Activated CD8-positive, alpha-beta memory T cell treated with anti-CD3 and anti-CD28 coated beads for 1 hour (primary cell): ENCODE measurements around the gene HAO2.
"Not testable (repeated sequence)": the region's sequence is repeated elsewhere in the genome, so short reads cannot be mapped to it uniquely, and the experiment has no call there.

Source experiments
- DNase-seq, 2 donors: peaks; one replicate each; pipeline ENCODE4 v3.0.0-alpha.2; 2020; ENCODE audit warnings: low read depth in 1 of 2; ENCODE audit errors: extremely low read depth in 1 of 2

Gene HAO2

DNA sequence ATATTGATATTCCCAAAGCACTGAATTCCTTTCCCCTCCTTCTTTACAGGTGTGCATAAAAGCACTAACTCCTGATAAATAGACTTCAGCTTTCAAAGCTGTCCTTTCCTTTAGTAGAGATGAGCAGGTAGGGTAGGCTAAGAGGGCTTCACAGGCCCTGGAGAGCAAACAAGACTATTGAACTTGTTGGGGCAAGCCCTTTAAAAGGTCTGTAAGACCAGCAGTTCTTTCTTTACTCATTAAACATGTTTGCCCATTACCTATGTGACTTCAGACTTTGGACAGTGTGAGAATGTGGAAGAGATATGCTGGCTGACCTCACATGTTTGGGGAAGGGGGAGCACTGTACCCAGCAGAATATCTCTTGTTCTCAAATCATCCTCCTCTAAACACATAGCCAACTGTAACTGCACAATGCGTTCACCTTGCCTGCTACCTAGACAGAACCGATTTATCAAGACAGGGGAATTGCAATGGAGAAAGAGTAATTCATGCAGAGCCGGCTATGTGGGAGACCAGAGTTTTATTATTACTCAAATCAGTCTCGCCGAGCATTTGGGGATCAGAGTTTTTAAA, 27.1 kb upstream of the HAO2 start:
- no peak for DNase-seq

DNA sequence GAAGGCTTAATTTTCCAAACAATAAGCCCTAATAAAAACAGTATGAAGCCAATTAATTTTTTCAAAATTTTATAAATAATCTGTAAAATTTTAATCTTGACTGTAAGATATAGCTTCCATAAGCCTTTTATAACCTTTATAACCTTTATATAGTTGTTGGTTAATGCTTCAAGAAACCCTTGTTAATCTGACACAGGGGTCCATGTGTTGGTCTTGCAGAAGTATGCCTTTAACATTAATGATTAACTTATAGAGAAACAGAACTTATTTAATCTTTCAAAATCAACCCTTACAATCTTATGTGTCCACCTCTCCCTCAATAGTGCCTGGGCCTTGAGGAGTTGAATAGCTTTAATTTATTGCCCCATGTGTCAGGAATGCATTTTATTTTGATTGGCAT, 23.2 kb upstream of the HAO2 start:
- DNase-seq = no peak

DNA sequence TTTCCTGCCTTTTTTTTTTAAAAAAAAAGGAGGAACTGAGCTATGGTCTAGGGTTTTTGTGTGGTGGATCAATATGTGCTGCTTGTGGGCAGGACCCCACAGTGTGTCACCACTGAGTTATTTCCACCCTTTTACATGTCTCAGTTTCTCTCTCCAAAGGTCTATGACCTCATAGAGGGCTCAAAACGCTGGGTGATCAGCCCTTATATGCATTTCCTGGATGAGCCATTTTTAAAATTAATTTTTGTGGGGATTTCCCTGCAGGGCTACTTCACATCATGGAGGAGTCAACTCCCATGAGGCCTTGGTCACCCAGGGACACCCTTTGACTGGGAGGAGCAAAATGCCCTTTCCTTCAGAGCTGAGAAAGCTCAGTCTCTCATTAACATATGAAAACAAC, 20.7 kb upstream of the HAO2 start:
- no peak for DNase-seq

DNA sequence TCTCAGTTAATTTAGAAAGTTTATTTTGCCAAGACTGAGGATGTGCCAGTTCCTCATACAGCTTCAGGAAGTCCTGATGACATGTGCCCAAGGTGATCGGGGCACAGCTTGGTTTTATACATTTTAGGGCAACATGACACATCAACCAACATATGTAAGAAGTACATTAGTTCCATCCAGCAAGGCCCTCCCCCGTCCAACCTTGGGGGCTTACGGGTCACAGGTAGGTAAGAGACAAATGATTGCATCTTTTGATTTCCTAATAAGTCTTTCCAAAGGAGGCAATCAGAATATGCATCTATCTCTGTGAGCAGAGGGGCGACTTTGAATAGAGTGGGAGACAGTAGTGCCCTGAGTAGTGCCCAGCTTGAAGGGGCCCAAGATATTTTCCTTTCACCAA, 19.6 kb upstream of the HAO2 start:
- no peak for DNase-seq

DNA sequence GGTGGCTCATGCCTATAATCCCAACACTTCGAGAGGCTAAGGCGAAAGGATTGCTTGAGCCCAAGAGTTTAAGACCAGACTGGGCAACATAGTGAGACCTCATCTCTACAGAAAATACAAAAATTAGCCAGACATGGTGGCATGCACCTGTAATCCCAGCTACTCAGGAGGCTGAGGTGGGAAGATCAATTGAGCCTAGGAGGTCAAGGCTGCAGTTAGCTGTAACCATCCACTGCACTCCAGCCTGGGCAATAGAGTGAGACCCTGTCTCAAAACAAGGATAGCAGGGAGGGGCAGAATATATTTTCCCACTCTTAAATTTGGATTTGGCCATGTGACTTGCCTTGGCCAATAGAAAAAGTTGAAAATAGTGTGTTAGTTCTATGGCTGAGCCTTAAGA, 17.7 kb upstream of the HAO2 start:
- DNase-seq = not testable (repeated sequence)

DNA sequence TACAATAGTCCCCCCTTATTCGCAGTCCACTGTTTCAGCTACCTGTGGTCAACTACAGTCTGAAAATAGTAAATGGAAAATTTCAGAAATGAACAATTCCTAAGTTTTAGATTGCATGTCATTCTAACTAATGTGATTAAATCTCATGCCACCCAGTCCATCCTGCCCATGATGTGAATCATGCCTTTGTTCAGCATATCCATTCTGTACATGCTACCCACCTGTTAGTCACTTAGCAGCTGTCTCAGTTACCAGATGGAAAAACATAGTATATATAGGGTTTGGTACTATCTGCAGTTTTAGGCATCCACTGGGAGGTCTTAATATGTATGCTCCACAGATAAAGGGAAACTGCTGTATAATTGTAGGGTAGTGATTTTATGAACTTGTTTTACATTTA, 16.6 kb upstream of the HAO2 start:
- DNase-seq = no peak

DNA sequence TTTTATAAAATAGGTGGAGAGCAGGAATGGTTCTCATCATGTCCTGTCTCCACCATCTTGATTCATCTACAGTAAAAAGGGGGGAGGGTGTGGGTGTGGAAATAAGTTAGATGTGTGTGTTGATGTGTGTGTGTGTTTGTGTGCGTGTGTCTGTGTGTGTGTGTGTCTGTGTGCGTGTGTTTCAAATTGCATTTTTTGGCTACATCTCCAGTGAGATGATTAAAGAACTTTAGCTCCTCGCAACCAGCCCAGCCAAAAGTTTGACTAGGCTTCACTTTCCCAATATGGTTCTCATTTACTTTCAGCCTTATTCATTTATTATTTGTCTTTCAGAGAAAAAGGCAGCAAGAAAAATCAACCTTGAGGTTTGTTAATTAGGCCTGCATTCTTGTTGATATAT, 14.7 kb upstream of the HAO2 start:
- DNase-seq = no peak

DNA sequence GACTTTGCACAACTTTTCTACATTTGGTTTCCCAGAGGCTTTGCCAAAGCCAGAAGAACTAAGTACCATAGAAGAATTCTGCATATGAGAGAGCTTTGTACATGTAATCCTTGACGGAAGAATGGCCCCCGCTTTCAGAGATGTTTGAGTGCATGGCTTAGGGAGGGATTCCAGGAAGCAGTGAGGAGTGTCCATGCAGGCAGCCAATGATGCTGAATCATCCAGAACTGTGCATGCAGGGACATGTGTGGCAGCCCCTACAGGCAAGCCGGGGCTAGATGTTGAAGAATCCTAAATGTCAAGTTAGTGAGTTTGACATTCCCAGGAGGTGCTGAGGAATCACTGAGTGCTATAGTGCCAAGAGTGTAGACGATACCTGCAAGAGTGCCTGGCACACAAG, 9.9 kb upstream of the HAO2 start:
- DNase-seq = no peak

DNA sequence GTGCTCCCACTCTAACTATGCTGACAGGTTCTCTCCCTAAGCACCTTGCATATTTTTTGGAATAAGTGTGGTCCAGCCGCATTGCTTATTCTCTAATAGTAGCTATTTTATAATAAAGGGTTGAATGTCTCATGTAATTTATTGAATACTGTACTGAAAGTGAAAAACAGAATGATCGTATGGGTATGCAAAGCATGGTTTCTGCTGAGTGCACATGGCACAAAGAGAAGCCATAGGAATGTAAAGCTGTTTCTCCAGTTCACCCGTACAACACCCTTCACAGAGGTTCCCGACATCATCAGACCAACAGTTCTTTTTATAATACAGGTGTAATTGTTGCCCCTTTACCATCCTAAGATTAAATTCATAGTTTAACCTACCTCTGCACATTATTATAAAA, 8.9 kb upstream of the HAO2 start:
- DNase-seq = no peak

DNA sequence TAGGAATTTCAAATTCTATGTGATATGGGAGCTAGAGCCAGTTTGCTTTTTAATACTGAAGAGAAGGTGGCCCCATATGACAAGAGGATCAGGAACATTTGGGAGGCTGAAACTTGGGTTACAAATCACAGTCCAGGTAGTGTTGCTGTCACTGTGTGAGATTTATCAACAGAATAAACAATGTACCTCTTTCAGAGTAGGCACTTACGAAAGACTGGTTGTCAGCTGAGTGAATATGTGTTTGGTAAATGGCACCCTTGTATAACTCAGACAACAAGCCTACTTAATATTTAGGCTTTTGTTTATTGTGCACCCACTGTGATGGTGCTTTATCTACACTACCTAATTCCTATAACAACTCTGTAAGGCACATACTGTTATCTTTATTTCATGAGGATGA, 7.4 kb upstream of the HAO2 start:
- DNase-seq = no peak

DNA sequence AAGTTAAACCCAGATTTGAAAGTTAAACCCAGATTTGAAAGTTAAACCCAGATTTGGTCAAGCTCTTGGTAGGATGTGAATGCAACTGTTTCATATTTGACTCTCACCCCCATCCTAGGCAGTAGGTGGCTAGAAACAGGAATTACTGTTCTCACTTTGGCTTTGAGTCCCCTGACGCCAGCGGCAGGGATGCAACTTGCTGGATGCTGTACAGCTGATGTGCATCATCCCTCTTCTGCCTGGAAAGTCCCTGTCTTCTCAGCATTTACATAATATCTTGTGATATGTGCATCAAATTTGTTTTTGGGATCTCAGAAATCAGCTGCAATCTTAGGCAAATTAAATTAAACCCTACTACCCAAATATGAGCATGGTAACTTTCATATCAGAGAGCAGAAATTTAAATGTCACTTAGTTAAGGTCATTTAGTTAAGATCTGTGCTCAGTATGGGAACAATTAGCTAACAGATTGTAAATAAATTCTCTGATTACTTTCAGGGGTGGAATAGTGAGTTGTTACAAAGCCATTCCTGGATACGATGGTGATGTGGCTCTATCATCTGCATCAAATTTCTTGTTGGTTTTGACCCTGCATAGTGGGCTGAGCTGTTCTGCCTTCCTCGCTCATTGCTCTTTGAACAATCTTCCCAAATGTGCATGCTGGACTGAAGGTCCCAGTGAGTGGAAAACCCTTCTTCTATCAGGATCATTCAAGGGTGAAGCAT, 6.8 kb upstream of the HAO2 start:
- DNase-seq = no peak

DNA sequence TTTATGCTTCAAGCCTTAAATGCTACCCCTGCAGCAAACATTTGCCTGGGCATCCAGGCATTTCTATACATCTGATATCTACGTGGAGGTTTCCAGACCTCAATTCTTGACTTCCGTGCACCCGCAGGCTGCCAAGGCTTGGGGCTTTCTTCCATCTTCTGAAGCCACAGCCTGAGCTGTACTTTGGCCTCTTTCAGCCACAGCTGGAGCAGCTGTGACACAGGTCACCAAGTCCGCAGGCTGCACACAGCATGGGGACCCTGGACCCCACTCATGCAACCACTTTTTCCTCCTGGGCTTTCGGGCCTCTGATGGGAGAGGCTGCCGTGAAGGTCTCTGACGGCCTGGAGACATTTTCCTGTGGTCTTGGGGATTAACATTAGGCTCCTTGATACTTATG, 5.4 kb upstream of the HAO2 start:
- no peak for DNase-seq

DNA sequence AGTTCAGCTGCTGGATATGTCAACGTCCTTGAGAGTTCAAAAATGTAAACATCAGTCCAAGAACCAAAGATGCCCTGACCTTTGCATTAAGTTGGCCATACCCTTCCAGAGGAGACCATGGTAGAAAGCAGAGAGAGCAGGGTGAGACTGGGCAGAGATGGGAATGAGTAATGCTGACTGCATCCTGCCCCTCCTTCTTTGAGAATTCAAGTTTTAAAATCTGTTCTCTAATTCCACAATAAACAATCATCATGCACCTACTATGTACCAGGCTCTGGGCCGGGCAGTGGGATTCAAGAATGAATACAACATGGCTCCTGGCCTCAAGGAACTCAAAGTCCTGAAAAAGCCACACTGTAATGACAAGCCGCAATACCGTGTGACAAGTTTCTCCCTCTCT, 3.9 kb upstream of the HAO2 start:
- DNase-seq = no peak

DNA sequence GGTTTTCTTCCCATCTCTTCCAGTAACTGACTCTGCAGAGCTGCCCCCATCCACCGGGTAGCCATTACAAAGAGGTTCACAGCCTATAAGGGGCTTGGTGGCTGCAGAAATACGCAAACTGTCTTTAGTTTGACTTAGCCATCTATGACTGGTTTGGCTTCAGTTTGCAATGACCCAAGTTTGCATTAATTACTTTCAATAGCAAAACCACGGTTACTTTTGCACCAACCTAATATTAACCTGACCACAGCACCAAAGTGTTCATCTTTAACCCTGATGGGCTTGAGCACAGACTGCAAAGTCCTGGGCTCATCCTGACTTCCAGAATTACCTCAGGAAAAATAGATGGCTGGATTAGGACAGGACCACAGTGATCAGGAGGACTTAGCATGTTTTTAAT, 2.2 kb upstream of the HAO2 start:
- DNase-seq = no peak

DNA sequence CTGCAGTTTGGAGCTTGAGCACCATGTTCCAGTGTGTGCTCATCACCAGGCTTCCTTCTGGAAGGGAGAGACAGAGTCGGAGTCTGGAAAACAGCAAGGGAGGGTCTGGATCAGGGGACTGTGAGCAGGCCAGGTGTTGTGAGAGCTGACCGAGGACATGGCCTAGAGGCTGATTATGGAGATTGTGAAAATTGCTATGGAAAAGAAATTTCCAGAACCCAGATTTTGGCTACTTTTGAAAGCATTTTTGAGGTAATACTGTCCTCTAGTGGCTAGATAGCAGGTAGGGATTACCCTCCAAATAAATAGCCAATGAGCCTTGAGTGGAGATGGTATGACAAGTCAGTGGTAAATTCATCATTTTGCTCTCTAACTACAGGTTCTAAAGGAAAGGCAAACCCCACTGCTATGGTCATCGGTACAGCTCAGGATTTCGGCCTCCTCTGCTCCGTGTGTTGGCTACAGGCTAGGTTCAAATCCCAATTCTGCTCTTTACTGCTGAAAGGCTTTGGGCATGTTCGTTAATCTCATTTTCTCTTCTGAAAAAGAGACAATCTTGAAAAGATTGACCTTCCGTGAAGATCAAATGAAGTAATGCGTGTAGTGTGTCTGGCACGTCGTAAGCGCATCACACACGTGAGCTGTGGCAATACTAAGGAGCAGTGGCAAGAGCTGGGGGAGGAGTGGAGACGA, 1.0 kb upstream of the HAO2 start:
- no peak for DNase-seq

DNA sequence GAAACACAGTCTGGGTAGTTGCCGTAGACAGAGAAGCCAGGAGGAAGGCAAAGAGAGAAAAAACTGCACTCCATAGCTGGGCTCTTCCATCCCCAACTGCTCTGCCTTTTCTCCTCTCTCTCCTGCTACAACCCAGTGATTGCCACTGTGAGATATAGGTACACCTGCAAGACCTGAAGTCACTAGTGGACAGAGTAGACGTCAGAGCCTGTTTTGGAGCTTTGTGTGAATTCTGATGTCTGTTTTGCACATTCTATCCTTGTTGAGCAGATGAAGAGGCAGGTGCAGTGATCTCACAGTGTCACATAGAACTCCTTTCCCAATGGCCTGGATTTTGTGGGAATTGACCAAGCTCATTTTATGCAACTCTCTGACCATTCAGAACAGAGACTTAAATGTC, 2.2 kb downstream of the HAO2 start:
- DNase-seq = no peak

DNA sequence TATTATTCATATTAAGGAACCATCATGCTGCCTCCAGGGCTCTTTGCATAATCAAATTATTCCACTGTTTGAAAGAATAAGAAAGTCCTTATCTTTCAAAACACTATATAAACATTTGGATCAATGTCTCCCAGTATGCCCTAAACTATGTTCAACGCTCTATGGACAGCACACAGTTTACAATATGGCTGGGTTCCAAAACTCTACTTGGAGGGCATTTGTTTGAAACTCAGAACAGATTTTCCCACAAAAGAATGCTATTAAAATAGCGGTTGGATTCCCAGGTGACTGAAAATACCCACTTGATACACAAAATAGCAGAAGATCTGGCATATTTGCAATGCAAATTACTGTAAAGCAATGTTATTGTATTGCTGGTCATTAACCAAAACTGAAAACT, 3.2 kb downstream of the HAO2 start:
- DNase-seq = no peak

DNA sequence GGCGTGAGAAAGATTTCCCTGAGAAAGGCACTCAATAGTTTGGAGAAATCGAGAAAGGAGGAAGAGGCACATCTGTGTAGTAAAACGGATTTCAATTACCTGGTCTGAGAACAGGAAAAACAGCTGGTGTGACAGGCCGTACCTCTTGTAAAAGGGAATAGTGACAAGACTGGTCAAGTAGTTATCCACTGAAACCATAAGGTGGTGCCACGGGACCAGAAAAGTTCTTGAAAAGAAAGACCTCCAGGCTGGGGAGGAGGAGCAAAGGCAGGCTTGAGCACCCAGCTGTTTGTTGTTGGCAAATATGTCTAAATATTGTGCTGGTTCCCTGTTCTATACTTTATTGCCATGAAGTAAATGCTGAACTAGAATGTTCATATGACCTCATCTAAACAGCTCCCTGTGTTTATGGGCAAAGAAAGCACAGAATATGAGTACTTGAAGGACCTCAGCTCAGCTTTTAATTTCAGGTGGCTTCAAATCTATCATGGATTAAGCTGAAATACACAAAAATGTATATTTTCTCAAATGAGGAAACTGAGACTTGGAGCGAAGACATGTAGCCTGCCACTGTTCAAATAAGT, 4.0 kb downstream of the HAO2 start:
- no peak for DNase-seq

DNA sequence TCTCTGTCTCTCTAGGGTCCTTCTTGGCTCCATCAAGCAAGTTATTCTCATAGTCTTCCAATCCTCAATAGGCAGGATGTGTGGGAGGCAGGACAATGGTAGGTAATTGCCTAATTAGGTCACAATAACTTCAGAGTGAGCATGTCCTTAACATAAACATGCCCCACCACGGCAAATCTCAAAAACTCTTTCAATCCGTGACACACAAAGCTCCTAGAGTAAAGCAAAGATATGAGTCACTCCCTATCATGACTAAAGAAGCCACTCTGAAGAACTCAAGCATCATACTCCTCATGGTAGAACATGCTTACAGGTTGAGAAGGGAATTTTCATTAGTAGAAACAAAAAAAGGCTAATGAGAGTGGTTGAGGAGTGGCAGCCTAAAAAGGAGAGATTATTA, 4.9 kb downstream of the HAO2 start:
- no peak for DNase-seq

DNA sequence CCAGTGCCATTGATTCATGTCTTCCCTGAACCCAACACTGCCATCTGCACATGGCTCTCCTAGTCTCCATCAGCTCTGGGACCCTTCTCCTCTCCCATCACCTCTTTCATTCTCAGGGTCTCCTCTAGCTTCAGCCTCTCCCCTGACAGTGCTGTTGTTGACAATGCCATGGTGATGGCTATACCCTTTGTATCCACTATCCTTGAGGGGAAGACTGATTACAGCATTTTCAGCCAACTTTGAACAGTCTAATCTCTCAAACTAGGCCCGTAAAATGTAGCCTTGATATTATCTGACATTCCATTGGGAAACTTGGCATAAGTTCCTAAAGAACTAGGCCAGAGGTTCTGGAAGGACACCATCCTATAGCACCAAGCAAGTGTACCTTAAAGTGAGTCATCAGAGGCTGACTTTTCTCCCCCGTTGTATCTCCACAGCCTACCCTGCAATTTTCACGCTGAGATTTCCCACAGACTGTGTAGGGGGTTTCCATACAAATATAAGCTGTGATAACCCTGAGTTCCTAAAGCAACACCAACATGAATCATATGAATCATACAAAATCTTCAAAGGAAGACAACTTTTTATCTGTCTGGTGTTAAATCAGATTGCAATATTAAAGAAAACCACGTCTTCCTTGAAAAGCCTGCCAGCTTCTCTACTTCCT, 5.8 kb downstream of the HAO2 start:
- DNase-seq = no peak

DNA sequence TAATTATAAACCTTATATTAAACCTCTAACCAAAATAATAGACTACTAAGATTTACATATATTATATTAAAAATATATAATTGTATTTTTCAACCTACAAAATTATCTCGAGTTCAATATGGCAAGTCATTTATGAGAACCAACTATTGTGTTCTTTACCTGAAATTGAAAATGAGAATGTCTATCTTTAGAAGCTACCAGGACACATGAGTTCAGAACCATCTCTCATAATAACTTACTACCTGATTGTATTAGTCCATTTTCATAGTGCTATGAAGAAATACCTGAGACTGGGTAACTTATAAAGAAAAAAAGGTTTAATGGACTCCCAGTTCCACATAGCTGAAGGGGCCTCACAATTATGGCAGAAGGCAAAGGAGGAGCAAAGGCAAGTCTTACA, 6.8 kb downstream of the HAO2 start:
- no peak for DNase-seq

DNA sequence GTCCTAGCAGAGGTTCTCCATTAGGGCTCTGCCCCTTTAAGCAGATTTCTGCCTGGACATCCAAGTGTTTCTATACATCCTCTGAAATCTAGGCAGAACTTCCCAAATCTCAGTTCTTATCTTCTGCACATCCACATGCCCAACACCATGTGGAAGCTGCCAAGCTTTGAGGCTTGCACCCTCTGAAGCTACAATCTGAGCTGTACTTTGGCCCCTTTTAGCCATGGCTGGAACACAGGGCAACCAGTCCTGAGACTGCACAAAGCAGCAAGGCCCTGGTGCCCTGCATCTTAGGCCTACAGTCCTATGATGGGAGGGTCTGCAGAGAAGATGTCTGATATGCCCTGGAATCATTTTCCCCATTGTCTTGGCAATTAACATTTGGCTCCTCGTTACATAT, 8.0 kb downstream of the HAO2 start:
- DNase-seq = no peak
